GM18858 (cell line): ENCODE data around the gene OR10G3.

Experiments
- ATAC-seq: cut with Tn5 transposase; IDR thresholded peaks from one replicate; pipeline ENCODE4 v1.9.1; 2021; ENCODE audit not compliant: unreplicated experiment

OR10G3 gene

GRCh38 chr14:21535545-21536417 lies 44.1 kb downstream of the OR10G3 start:
- ATAC-seq: no peak

- no peak for ATAC-seq
Measured at GRCh38 chr14:21534576-21534975, 45.3 kb downstream of the OR10G3 start.

GRCh38 chr14:21533294-21533693 lies 46.6 kb downstream of the OR10G3 start:
- no peak for ATAC-seq

- ATAC-seq: no peak
Measured at GRCh38 chr14:21529515-21529914, 50.4 kb downstream of the OR10G3 start.

GRCh38 chr14:21528381-21529348 lies 51.2 kb downstream of the OR10G3 start:
- ATAC-seq: no peak

GRCh38 chr14:21527318-21527679 lies 52.6 kb downstream of the OR10G3 start:
- no peak for ATAC-seq

GRCh38 chr14:21526672-21527317 lies 53.1 kb downstream of the OR10G3 start:
- no peak for ATAC-seq

GRCh38 chr14:21525962-21526671 lies 53.8 kb downstream of the OR10G3 start, which contains the start of gene SALL2:
SALL2 (minus strand) TSS chr14:21526346; CDS start chr14:21526127, 219 bp downstream.
- no peak for ATAC-seq

- ATAC-seq: no peak
Measured at GRCh38 chr14:21525571-21525961, 54.3 kb downstream of the OR10G3 start.

GRCh38 chr14:21524575-21525490 lies 55.0 kb downstream of the OR10G3 start:
- no peak for ATAC-seq

GRCh38 chr14:21523203-21523602 lies 56.7 kb downstream of the OR10G3 start:
- ATAC-seq: no peak

GRCh38 chr14:21521501-21521900 lies 58.4 kb downstream of the OR10G3 start:
- ATAC-seq: no peak

GRCh38 chr14:21520767-21521166 lies 59.1 kb downstream of the OR10G3 start:
- ATAC-seq: no peak

GRCh38 chr14:21518725-21519124 lies 61.2 kb downstream of the OR10G3 start:
- no peak for ATAC-seq
